Measurements from ENCODE around the gene SCOC. TPM values are rescaled to one million over a fixed set of nuclear protein-coding genes. Genes with fewer than 3 reads are reported as not detected.

The SCOC gene
- total RNA-seq, 1 donor from 2014 or later = 52.3 TPM

- ATAC-seq (no peak), DNase-seq (ENCODE audit: low spot score) (no peak)
- intact Hi-C loops (cut with DNase I) = no loop called here
These were observed 54.5 kb downstream of the SCOC start for GRCh38 chr4:140427919-140428471.

Other genes starting within 250 kb of the SCOC start
- 11.0 TPM for gene MAML3, start 219.5 kb upstream of the SCOC start, total RNA-seq
- gene CLGN, start 54.0 kb downstream of the SCOC start, total RNA-seq = 2.1 TPM
- not detected for gene MGAT4D, start 124.6 kb downstream of the SCOC start, total RNA-seq
- gene ELMOD2, start 150.5 kb downstream of the SCOC start, total RNA-seq = 35.8 TPM
- gene UCP1, start 195.3 kb downstream of the SCOC start, total RNA-seq = not detected

All from sciatic nerve (tissue), 2 donors.